ENCODE results near the gene LGALS3. TPM values are rescaled to one million over a fixed set of nuclear protein-coding genes. Genes with fewer than 3 reads are reported as not detected.

The LGALS3 gene
- total and polyA plus RNA-seq, 11 donors = 143 to 372 (median 205) TPM

DNA sequence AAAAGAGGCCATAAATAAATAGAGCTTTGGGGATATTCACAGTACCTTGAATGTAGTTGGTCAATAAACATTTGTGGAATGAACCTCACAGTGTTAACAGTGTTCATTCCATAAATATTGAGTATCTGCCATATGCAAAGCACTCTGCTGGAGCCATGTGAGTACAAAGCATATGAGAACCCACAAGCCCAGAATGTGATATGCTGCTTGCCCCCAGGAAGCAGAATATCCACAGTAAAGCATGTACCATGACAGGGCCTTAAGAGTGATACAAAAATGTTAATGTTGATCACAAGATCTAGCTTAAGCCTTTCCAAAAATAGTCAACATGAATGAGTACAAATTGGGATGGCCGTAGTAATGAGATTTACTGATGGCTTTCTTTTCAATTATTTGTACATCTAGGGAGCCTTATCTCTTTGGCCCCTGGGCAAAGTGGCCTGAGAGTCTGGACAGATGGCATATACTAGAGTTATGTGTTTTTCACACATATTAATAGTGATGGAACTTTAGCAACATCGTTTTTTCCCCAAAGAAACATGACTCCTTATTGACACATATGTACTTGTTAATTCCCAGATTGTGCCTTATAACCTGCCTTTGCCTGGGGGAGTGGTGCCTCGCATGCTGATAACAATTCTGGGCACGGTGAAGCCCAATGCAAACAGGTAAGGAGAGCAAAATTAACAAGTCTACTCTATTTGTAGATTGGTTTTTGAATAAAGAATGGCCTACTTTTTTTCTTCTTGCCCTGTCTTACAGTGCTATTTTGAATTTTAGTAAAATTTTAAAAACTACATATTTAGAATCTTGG is 10.9 kb downstream of the LGALS3 start:
- H3K4me3 ChIP-seq = no peak overlapping the region
- H3K4me1 ChIP-seq = peaks cover 0 to 47% (median 36%) of the 10 kb centered on the region in 12 donors
- no peaks in the 10 kb centered on the region for H3K9me3 ChIP-seq
- DNase-seq (no peak), ATAC-seq (no peak)
- intact Hi-C loops (cut with DNase I) = loop anchor here in 4 of 10 donors (5.0 kb wide), 2 partner anchors 48 to 88 kb away; partner anchors contain the start of gene MAPK1IP1L (in 1 of the 4)
- no peaks in the 10 kb centered on the region for H3K27me3 ChIP-seq
- H3K36me3 ChIP-seq = peaks cover 0 to 78% (median 70%) of the 10 kb centered on the region in 9 donors
- 77 to 86% (median 85%) methylated on average over 4 of the region's 4 CpGs for WGBS, 4 donors
- peak overlapping the region in 1 of 12 donors; percentile 17 for H3K27ac ChIP-seq
- TF ChIP-seq POLR2A (IDR thresholded peaks at IDR 0.05) = no peak
- TF ChIP-seq, protein P1, sequence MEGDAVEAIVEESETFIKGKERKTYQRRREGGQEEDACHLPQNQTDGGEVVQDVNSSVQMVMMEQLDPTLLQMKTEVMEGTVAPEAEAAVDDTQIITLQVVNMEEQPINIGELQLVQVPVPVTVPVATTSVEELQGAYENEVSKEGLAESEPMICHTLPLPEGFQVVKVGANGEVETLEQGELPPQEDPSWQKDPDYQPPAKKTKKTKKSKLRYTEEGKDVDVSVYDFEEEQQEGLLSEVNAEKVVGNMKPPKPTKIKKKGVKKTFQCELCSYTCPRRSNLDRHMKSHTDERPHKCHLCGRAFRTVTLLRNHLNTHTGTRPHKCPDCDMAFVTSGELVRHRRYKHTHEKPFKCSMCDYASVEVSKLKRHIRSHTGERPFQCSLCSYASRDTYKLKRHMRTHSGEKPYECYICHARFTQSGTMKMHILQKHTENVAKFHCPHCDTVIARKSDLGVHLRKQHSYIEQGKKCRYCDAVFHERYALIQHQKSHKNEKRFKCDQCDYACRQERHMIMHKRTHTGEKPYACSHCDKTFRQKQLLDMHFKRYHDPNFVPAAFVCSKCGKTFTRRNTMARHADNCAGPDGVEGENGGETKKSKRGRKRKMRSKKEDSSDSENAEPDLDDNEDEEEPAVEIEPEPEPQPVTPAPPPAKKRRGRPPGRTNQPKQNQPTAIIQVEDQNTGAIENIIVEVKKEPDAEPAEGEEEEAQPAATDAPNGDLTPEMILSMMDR (IDR thresholded peaks at IDR 0.05) = no peak

DNA sequence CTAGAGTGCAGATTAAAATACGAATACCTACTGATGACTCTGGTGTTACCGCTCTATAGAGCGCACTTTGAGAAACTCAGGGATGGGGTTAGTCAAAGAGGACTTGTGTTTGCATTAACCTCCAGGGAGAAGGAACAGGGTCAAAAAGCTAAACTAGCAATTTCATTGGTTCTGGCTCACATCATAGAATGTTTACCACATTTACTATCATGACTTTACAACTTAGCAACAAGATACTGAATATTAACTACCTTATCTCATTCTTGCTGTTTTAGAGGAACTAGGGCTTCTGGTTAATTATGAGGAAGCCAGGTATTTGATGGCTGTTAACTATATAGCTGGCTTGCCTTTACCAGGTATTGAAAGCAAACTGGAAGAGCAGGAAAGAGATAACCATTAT is 12.8 kb downstream of the LGALS3 start:
- WGBS, 4 donors = 88 to 97% (median 95%) methylated on average over 3 of the region's 3 CpGs
- Histone ChIP-seq H3K9me3 (no peaks in the 10 kb centered on the region), H3K36me3 (peaks cover 0 to 91% (median 89%) of the 10 kb centered on the region in 9 donors), H3K4me1 (peaks cover 0 to 30% (median 16%) of the 10 kb centered on the region in 12 donors), H3K27me3 (no peaks in the 10 kb centered on the region), H3K4me3 (no peak overlapping the region), H3K27ac (no peak overlapping the region)
- no peak for ATAC-seq
- TF ChIP-seq, protein P1 (IDR thresholded peaks at IDR 0.05) = no peak
- TF ChIP-seq POLR2A (IDR thresholded peaks at IDR 0.05) = no peak
- no peak for DNase-seq
- intact Hi-C loops (cut with DNase I) = no loop called here

DNA sequence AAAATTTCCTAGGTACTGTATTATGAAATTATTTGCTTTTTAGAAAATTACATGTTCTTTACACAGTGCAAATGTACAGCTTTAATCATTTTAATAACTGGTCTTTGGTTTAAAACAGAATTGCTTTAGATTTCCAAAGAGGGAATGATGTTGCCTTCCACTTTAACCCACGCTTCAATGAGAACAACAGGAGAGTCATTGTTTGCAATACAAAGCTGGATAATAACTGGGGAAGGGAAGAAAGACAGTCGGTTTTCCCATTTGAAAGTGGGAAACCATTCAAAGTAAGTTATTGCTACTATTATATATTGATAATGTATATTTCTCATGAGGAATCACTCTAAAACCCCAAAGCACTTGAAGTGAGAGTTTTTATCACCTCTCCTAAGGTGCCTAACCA is 13.4 kb downstream of the LGALS3 start:
- WGBS, 4 donors = 75 to 85% (median 82%) methylated on average over 2 of the region's 2 CpGs
- DNase-seq (no peak), ATAC-seq (no peak)
- no peak overlapping the region for H3K4me3 ChIP-seq
- no peaks in the 10 kb centered on the region for H3K9me3 ChIP-seq
- intact Hi-C loops (cut with DNase I) = no loop called here
- peaks cover 0 to 23% (median 11%) of the 10 kb centered on the region in 12 donors for H3K4me1 ChIP-seq
- no peak for TF ChIP-seq POLR2A (IDR thresholded peaks at IDR 0.05)
- TF ChIP-seq, protein P1 (IDR thresholded peaks at IDR 0.05) = no peak
- H3K27ac ChIP-seq = no peak overlapping the region
- no peaks in the 10 kb centered on the region for H3K27me3 ChIP-seq
- peaks cover 0 to 97% (median 92%) of the 10 kb centered on the region in 9 donors for H3K36me3 ChIP-seq

DNA sequence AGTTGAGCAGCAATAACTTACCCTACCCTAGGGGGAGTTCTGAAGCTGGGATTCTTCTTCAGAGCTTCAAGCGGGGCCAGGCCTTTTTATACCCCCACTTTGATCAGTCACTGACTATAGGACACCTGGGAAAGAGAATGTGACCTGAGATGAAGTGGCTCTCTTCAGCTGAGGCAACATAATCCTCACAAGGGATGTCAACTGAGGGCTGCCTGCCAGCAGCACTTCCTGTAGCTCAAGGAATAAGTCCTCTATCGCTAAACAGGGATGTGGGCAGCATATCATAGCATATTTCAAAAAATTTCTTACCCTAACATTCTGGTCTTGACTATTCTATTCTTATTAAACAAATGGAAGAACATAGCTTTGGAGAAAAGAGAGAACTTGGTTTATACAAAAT is 17.4 kb downstream of the LGALS3 start:
- peaks cover 0 to 66% (median 55%) of the 10 kb centered on the region in 9 donors for H3K36me3 ChIP-seq
- H3K27me3 ChIP-seq = no peaks in the 10 kb centered on the region
- ATAC-seq = peak in 1 of 4 donors; percentile 49
- H3K4me1 ChIP-seq = peaks cover 0 to 5% (median 0%) of the 10 kb centered on the region in 12 donors
- TF ChIP-seq POLR2A (IDR thresholded peaks at IDR 0.05) = no peak
- TF ChIP-seq, protein P1 (IDR thresholded peaks at IDR 0.05) = no peak
- no peak overlapping the region for H3K4me3 ChIP-seq
- WGBS, 4 donors = 59 to 69% (median 64%) methylated on average over 2 of the region's 2 CpGs
- H3K27ac ChIP-seq = no peak overlapping the region
- no peak for DNase-seq
- no peaks in the 10 kb centered on the region for H3K9me3 ChIP-seq
- intact Hi-C loops (cut with DNase I) = no loop called here
